Lower lobe of right lung (tissue), 2 donors: Measurements from ENCODE around the gene CALM3. TPM values are rescaled to one million over a fixed set of nuclear protein-coding genes. Genes with fewer than 3 reads are reported as not detected.

Experiments
- ATAC-seq, 2 donors: fragments of 200-7000 bp; cut with Tn5 transposase; one replicate each; pipeline ENCODE4 v1.9.1; 2020 to 2022; ENCODE audit warnings: mild to moderate bottlenecking in 2 of 2, moderate library complexity in 2 of 2
- DNase-seq: peaks from one replicate; pipeline ENCODE4 v3.0.0-alpha.2; 2020
- H3K27ac ChIP-seq: fragments of 200-600 bp; one replicate; pipeline ENCODE4 v1.8.0; 2022
- H3K27me3 ChIP-seq: fragments of 200-600 bp; one replicate; pipeline ENCODE4 v1.8.0; 2022; ENCODE audit warnings: low read depth
- H3K36me3 ChIP-seq: fragments of 200-600 bp; one replicate; pipeline ENCODE4 v1.8.0; 2022; ENCODE audit warnings: mild to moderate bottlenecking
- H3K4me1 ChIP-seq: fragments of 200-600 bp; one replicate; pipeline ENCODE4 v1.8.0; 2022
- H3K4me3 ChIP-seq: fragments of 200-600 bp; one replicate; pipeline ENCODE4 v1.8.0; 2022; ENCODE audit warnings: mild to moderate bottlenecking
- H3K9me3 ChIP-seq: fragments of 200-600 bp; one replicate; pipeline ENCODE4 v1.8.0; 2022
- CTCF ChIP-seq: fragments of 200-600 bp; IDR thresholded peaks from one replicate; pipeline ENCODE4 v1.8.0; 2022; ENCODE audit warnings: antibody characterized with exemption, mild to moderate bottlenecking
- intact Hi-C: fragments of 100-400 bp; cut with DNase I; formaldehyde crosslinking; loops from one replicate; pipeline ENCODE4 v1.11.0; 2022
- total RNA-seq: library from RNA; stranded (reverse); fragmentation: NEBNext Ultra II Directional; extraction: Animal tissue kit (Norgen Biotek cat#: 25700); gene quantifications from one replicate; pipeline ENCODE4 v1.2.1, GENCODE V29; 2021
- donor health status: DM: no; HTN: yes; CAD: no; lungs with severe emphysema.

The CALM3 gene
- total RNA-seq, 1 donor from 2014 or later, result 155 TPM

GRCh38 chr19:46635920-46636761 is 35.0 kb downstream of the CALM3 start, which contains the start of gene GNG8:
Gene GNG8 (minus strand): TSS chr19:46636202. CDS start chr19:46634682, 1,520 bp downstream.
- H3K9me3 ChIP-seq, result no peaks in the 10 kb centered on the region
- H3K36me3 ChIP-seq, result no peaks in the 10 kb centered on the region
- H3K4me1 ChIP-seq, result peaks cover 32% of the 10 kb centered on the region
- ATAC-seq, result no peak
- DNase-seq, result no peak
- TF ChIP-seq CTCF, result no peak
- no peak within 1 kb of the TSS for H3K4me3 ChIP-seq
- intact Hi-C loops, result no loop called here
- peaks cover 30% of the 10 kb centered on the region for H3K27me3 ChIP-seq
- no peak within 1 kb of the TSS for H3K27ac ChIP-seq

GRCh38 chr19:46637224-46637623 is 36.1 kb downstream of the CALM3 start:
- ATAC-seq (no peak), DNase-seq (no peak)
- Histone ChIP-seq H3K4me3 (no peak overlapping the region), H3K36me3 (no peaks in the 10 kb centered on the region), H3K27ac (no peak overlapping the region), H3K9me3 (no peaks in the 10 kb centered on the region), H3K4me1 (peaks cover 31% of the 10 kb centered on the region), H3K27me3 (peaks cover 37% of the 10 kb centered on the region)
- no peak for TF ChIP-seq CTCF
- intact Hi-C loops, result no loop called here

- Histone ChIP-seq H3K36me3 (no peaks in the 10 kb centered on the region), H3K27me3 (peaks cover 31% of the 10 kb centered on the region), H3K27ac (peak overlapping the region; percentile 37), H3K9me3 (no peaks in the 10 kb centered on the region), H3K4me3 (peak overlapping the region; percentile 50), H3K4me1 (peaks cover 22% of the 10 kb centered on the region)
- peak; percentile 65 for DNase-seq
- ATAC-seq, result peak; percentile 40 to 50
- no peak for TF ChIP-seq CTCF
- intact Hi-C loops, result no loop called here
Measured at GRCh38 chr19:46639358-46640182, 38.4 kb downstream of the CALM3 start.

- intact Hi-C loops, result no loop called here
- TF ChIP-seq CTCF, result no peak
- H3K4me1 ChIP-seq, result peaks cover 22% of the 10 kb centered on the region
- no peak overlapping the region for H3K4me3 ChIP-seq
- no peak for ATAC-seq
- H3K36me3 ChIP-seq, result no peaks in the 10 kb centered on the region
- peaks cover 25% of the 10 kb centered on the region for H3K27me3 ChIP-seq
- no peak overlapping the region for H3K27ac ChIP-seq
- no peaks in the 10 kb centered on the region for H3K9me3 ChIP-seq
- DNase-seq, result no peak
Measured at GRCh38 chr19:46640656-46641055, 39.5 kb downstream of the CALM3 start.

GRCh38 chr19:46644720-46645119 is 43.6 kb downstream of the CALM3 start:
- Histone ChIP-seq H3K9me3 (no peaks in the 10 kb centered on the region), H3K36me3 (no peaks in the 10 kb centered on the region), H3K4me1 (peaks cover 4% of the 10 kb centered on the region), H3K4me3 (no peak overlapping the region), H3K27me3 (peaks cover 39% of the 10 kb centered on the region), H3K27ac (no peak overlapping the region)
- TF ChIP-seq CTCF, result no peak
- DNase-seq, result no peak
- intact Hi-C loops, result no loop called here
- ATAC-seq, result no peak
